G401 (cell line): ENCODE results near the gene LRFN2. TPM values are rescaled to one million over a fixed set of nuclear protein-coding genes. Genes with fewer than 3 reads are reported as not detected.

Source experiments
- DNase-seq: peaks from one replicate; pipeline ENCODE4 v3.0.0-alpha.2; 2015; ENCODE audit warnings: low spot score
- in situ Hi-C: cut with HindIII; loops from 2 replicates; pipeline ENCODE4 v1.10.0; 2016; ENCODE audit warnings: low sequenced_read_pairs, mixed read lengths
- total RNA-seq: library from RNA; depleted of rRNA; stranded (reverse); fragments of >200 nt; shearing (Covaris generic); gene quantifications from 2 replicates; pipeline ENCODE4 v1.2.3, GENCODE V29; 2014

LRFN2 gene
- total RNA-seq, 1 experiment from 2014 or later: not detected

GRCh38 chr6:40371095-40371494 lies 216.1 kb downstream of the LRFN2 start:
- DNase-seq: no peak
- in situ Hi-C loops: no loop called here

GRCh38 chr6:40369891-40370290 lies 217.3 kb downstream of the LRFN2 start:
- in situ Hi-C loops: no loop called here
- DNase-seq: no peak

GRCh38 chr6:40369042-40369441 lies 218.1 kb downstream of the LRFN2 start:
- in situ Hi-C loops: no loop called here
- no peak for DNase-seq

- in situ Hi-C loops: no loop called here
- DNase-seq: no peak
Observed at GRCh38 chr6:40362859-40363258, 224.3 kb downstream of the LRFN2 start.

- DNase-seq: peak; percentile 32
- in situ Hi-C loops: no loop called here
Observed at GRCh38 chr6:40359808-40360207, 227.4 kb downstream of the LRFN2 start.

- no peak for DNase-seq
- in situ Hi-C loops: no loop called here
Observed at GRCh38 chr6:40358473-40359460, 228.4 kb downstream of the LRFN2 start.

GRCh38 chr6:40356242-40356910 lies 230.8 kb downstream of the LRFN2 start:
- DNase-seq: no peak
- in situ Hi-C loops: no loop called here

- in situ Hi-C loops: no loop called here
- DNase-seq: no peak
Observed at GRCh38 chr6:40355532-40355931, 231.6 kb downstream of the LRFN2 start.

- no peak for DNase-seq
- in situ Hi-C loops: no loop called here
Observed at GRCh38 chr6:40355066-40355465, 232.1 kb downstream of the LRFN2 start.

- DNase-seq: no peak
- in situ Hi-C loops: no loop called here
Observed at GRCh38 chr6:40353967-40354452, 233.2 kb downstream of the LRFN2 start.

- in situ Hi-C loops: no loop called here
- no peak for DNase-seq
Observed at GRCh38 chr6:40353197-40353966, 233.8 kb downstream of the LRFN2 start.

- no peak for DNase-seq
- in situ Hi-C loops: no loop called here
Observed at GRCh38 chr6:40352527-40353170, 234.5 kb downstream of the LRFN2 start.

- in situ Hi-C loops: no loop called here
- DNase-seq: no peak
Observed at GRCh38 chr6:40352006-40352405, 235.2 kb downstream of the LRFN2 start.

GRCh38 chr6:40350747-40351217 lies 236.4 kb downstream of the LRFN2 start:
- no peak for DNase-seq
- in situ Hi-C loops: no loop called here

- no peak for DNase-seq
- in situ Hi-C loops: no loop called here
Observed at GRCh38 chr6:40349901-40350746, 237.0 kb downstream of the LRFN2 start.

- in situ Hi-C loops: no loop called here
- DNase-seq: peak; percentile 82
Observed at GRCh38 chr6:40349123-40349900, 237.9 kb downstream of the LRFN2 start.

GRCh38 chr6:40348591-40348990 lies 238.6 kb downstream of the LRFN2 start:
- no peak for DNase-seq

More at GRCh38 chr6:40348591-40348990, 238.6 kb downstream of the LRFN2 start:
- in situ Hi-C loops: no loop called here
